ENCODE results near the gene ZBTB8A.

ZBTB8A gene

GRCh38 chr1:32538887-32539583 lies at the start of gene ZBTB8A:
Gene ZBTB8A, plus strand, starts transcription at chr1:32539427. Its CDS starts 53,505 bp downstream, at chr1:32592932.
- peak; percentile 29 for DNase-seq (ENCODE audit: extremely low read depth, low read depth)
- peak within 1 kb of the TSS; percentile 62 for H3K4me3 ChIP-seq (replicated peaks; ENCODE audit: low read depth, low read length)
- no peak for TF ChIP-seq CTCF (IDR thresholded peaks at IDR 0.05; ENCODE audit: low read depth, low read length, missing control alignments)

- TF ChIP-seq CTCF (IDR thresholded peaks at IDR 0.05; ENCODE audit: low read depth, low read length, missing control alignments): no peak
- DNase-seq (ENCODE audit: extremely low read depth, low read depth): no peak
- H3K4me3 ChIP-seq (replicated peaks; ENCODE audit: low read depth, low read length): no peak overlapping the region
Measured at GRCh38 chr1:32489774-32490454, 49.3 kb upstream of the ZBTB8A start.

- H3K4me3 ChIP-seq (replicated peaks; ENCODE audit: low read depth, low read length): no peak overlapping the region
- DNase-seq (ENCODE audit: extremely low read depth, low read depth): no peak
- no peak for TF ChIP-seq CTCF (IDR thresholded peaks at IDR 0.05; ENCODE audit: low read depth, low read length, missing control alignments)
Measured at GRCh38 chr1:32491386-32491785, 47.8 kb upstream of the ZBTB8A start.

GRCh38 chr1:32494196-32494595 lies 45.0 kb upstream of the ZBTB8A start:
- H3K4me3 ChIP-seq (replicated peaks; ENCODE audit: low read depth, low read length): no peak overlapping the region
- DNase-seq (ENCODE audit: extremely low read depth, low read depth): no peak
- no peak for TF ChIP-seq CTCF (IDR thresholded peaks at IDR 0.05; ENCODE audit: low read depth, low read length, missing control alignments)

GRCh38 chr1:32494711-32495337 lies 44.4 kb upstream of the ZBTB8A start:
- no peak for TF ChIP-seq CTCF (IDR thresholded peaks at IDR 0.05; ENCODE audit: low read depth, low read length, missing control alignments)
- DNase-seq (ENCODE audit: extremely low read depth, low read depth): no peak
- H3K4me3 ChIP-seq (replicated peaks; ENCODE audit: low read depth, low read length): no peak overlapping the region

GRCh38 chr1:32496127-32496526 lies 43.1 kb upstream of the ZBTB8A start:
- no peak overlapping the region for H3K4me3 ChIP-seq (replicated peaks; ENCODE audit: low read depth, low read length)
- TF ChIP-seq CTCF (IDR thresholded peaks at IDR 0.05; ENCODE audit: low read depth, low read length, missing control alignments): no peak
- DNase-seq (ENCODE audit: extremely low read depth, low read depth): no peak
